DLD1 (cell line): ENCODE results near the gene TTL.
"Not testable (repeated sequence)": the region's sequence is repeated elsewhere in the genome, so short reads cannot be mapped to it uniquely, and the experiment has no call there.

ENCODE experiments used
- in situ Hi-C: cut with HindIII; loops from 2 replicates; pipeline ENCODE4 v1.10.0; 2017; ENCODE audit warnings: low sequenced_read_pairs

Gene TTL

DNA sequence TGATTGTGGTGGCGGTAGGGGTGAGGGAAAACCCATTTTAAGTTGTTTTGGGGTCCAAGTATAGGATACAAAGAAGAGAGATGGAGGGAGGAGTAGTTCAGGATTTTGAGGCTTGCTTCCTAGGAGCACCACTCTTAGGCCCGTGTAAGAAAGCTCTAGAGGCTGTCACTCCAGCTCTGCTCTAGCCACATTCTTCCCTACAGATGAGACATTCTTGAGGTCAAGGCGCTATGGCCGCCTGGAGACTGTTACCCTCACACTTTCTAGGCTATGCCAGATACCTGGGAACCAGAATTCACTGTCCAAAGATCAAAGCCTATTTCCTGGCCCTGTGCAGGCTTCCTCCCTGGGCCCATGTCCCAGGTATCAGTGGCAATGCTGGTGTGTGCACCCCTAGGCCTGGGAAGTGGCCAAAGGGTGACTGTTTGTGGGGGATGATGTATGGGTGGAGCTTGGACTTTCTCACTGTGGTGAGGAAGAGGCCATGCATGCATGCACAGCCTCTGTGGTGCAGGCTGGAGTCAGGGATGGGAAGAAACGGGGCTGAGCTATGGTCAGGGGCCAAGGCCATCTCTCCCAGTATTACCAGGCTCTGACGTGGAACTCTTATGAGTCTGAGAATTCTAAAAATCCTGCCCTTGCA, 7.0 kb upstream of the TTL start:
- in situ Hi-C loops = no loop called here

DNA sequence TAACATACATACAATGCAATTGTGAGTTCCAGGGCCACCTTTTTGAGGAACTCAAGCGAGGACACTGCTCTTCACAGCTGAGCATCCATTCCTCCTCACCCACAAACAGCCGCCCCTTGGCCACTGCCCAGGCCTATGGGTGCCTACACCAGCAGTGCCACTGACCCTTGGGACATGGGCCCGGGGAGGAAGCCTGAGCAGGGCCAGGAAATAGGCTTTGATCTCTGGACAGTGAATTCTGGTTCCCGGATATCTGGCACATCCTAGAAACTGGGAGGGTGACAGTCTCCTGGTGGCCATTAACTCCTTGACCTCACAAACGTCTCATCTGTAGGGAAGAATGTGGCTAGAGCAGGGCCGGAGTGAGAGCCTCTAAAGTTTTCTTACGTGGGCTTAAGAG, 5.5 kb upstream of the TTL start:
- in situ Hi-C loops = no loop called here

DNA sequence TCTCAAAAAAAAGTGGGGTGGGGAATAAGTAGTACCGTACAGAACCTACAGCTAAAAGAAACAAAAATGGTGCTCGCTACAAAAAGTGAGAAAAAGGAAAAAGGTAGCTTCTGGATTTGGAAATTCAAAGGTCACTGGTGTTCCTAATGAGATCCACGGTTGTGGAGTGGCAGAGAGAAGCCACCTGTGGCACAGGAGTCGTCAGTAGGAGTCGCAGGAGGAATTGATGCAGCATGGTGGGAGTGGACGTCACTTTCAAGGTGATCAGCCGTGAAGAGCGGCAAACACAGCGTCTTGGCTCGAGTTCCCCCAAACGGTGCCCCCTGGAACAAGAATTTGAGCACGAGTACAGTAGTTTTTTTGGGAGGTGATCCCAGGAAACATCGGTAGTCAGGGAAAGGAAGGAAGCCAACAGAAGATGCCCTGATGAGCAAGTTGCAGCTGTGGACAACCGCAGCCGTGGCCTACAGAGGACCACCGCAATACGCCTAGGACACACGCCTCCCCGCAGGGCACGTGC, 1.4 kb upstream of the TTL start:
- in situ Hi-C loops = no loop called here

DNA sequence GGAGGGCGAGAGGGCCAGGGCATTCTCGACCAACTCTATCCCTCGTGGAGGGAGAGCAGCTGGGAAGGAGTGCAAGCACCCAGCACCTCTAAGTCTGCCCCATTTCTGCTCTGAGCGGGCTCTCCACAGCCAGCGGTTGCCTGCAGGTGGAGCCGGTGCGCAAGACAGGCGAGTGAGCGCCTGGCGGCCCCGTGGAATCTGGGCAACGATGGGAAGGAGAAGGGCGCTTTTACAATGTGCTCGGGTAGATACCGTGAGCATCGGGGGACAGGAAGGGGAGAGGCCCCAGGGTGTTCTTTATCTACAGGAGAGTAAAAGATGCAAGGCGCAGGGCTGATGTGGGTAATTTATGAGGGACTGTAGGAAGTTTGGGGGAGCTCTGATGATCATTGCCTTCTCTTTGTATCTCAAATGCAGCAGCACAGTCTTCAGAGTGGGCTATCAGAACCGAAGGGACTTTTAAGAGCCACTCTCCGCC, 867 bp upstream of the TTL start:
- in situ Hi-C loops = no loop called here

DNA sequence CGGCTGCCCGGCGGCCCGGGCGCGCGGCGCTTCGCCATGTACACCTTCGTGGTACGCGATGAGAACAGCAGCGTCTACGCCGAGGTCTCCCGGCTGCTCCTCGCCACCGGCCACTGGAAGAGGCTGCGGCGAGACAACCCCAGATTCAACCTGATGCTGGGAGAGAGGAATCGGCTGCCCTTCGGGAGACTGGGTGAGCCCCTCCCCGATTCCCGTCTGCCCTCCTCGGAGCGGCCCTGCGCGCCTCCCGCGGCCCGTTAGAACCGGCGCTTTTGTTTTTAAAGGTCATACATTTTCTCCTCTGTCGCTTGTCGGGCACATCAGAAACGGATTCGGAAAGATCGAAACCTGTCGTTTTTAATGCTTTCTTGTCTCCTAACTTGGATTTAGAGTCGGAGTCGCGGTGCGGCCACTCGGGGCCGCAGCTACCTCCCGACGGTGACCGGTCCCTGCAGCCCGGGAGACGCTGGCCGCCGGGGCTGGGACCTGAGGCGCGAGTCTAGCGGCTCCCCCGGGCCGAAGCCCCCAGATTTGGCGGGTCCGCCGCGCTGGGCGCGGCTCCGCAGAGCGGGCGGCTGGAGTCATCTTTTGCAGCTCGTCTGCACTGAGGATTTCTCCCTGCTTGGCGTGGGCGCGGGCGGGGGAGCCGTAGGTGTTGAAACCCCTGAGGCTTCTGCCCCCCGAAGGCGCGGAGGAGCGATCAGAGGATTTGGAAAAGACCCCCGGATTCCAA, 519 bp downstream of the TTL start:
- in situ Hi-C loops = no loop called here

DNA sequence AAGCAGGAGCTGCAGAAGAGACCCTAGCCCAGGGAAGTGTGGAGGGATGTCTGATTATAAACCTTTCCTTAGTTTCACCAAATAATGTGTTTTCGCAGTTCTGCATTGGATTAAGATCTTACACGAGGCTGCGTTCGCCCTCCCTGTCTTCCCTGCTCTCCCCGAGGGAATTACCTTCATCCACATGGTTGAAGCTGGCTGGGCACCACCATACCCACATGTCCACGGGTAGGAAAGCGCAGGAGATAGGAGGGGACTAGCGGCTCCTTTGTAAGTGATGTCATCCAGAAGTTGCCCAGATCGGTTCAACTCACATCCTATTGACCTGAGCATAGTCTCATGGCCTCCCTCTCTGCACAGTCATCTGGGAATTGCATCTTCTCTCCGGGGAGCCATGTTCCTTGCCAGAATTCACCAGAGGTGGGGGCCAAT, 1.1 kb downstream of the TTL start:
- in situ Hi-C loops = no loop called here

DNA sequence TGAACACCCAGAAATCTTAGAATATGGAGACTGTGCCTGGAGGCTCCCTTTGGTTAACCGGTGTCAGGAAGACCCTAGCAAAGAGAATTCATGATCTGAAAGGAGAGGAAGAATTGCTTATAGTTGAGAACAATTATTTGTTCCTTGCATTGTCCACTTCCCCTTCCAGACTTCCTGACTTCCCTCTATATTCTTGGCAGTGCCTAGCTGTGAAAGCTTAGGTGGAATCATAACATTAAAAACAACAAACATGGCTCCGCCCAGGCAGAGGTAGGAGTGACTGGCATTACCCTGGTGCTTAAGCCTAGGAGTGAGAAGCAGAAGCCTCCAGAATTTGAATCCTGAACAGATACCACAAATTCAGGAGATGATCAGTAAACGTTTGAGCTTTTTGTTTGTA, 1.9 kb downstream of the TTL start:
- in situ Hi-C loops = no loop called here

DNA sequence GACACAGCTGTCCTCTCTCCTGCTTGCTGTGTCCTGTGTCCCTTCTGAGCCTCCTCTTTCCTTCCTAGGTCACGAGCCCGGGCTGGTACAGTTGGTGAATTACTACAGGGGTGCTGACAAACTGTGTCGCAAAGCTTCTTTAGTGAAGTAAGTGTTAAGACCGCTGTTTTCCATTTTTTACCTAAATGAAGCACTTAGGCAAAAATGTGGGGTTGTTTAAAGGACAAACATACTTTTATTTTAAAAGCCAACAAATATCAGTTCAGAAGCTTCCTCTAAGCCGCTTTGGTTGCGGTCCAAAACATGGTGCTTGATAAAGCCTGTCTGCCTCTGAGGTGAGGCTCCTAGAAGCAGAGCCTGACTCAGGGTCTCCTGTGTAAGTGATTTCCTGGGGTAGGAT, 3.9 kb downstream of the TTL start:
- in situ Hi-C loops = loop anchor here (5.0 kb wide), 1 partner anchor 46 kb away; no protein-coding TSS in a partner anchor

DNA sequence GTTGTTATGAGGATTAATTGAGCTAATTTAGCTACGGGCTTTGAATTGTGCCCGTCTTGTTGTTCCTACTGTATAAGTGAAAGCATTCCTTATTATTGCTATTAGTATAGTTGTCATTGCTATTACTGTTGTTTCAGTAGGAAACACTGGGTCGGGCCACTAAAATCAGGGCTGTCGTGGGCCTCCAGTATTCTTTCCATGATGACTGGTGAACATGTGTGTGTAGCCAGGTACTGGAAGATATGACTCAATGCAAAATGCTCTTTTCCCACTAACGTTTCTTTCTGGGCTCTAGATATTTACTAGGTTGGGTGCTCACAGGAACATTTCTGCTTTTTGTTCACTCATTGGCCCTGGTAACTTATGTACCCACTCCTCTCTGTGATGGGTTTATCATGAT, 4.9 kb downstream of the TTL start:
- in situ Hi-C loops = loop anchor here (5.0 kb wide), 1 partner anchor 45 kb away; no protein-coding TSS in a partner anchor

DNA sequence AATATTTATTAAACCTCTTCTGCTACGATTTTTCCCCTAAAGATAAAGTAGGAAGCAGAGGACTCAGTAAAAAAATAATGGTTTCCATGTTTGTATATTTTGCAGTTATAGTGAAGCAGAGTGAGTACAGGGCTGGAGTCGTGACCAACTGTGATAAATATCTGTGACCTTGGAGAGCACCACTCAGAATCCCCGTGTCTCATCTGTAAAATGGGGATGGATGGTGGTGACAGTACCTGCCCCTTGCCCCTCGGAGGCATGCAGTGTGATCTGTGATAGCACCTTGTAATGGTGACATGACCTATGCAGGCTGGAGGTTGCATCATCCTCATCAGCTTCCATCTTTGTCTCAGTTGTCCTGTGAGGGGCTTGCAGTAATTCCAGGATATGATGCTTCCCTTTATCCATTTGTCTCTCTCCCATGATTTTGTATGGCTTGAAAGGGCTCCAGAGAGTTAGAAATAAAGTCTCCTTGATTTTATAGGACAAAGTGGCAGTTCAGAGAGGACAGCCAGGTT, 5.5 kb downstream of the TTL start:
- in situ Hi-C loops = loop anchor here (5.0 kb wide), 1 partner anchor 45 kb away; no protein-coding TSS in a partner anchor

DNA sequence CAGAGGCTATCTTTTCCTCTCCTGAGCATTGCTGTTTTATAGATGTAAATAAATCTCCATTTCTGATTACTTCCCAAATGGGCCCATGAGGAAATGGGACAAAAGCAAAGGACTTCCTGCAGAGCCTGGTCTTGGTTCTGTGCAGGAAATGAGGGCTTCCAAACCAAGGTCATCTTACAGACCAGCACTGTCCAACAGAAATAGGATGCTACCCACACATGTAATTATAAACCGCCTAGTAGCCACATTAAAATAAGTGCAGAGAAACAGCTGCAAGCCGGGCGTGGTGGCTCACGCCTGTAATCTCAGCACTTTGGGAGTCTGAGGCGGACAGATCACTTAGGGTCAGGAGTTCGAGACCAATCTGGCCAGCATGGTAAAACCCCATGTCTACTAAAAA, 6.2 kb downstream of the TTL start:
- in situ Hi-C loops = loop anchor here (5.0 kb wide), 1 partner anchor 44 kb away; no protein-coding TSS in a partner anchor

DNA sequence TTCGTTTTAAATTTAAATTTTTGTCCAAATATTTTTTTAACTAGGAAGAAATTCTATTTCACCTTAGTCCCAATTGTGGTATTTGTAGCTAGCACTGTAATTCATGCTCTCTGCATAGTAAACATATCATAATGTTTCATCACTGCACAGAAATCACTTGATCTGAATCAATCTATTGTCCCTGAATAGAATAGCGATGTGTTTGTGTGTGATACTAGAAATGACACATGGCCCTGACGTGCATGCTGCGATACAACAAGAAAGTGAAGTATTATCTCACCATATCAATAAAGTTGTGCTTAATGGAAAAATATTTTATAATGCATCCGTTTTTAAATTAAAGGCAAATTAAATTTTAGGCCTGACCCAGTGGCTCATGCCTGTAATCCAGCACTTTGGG, 10.0 kb downstream of the TTL start:
- in situ Hi-C loops = no loop called here

DNA sequence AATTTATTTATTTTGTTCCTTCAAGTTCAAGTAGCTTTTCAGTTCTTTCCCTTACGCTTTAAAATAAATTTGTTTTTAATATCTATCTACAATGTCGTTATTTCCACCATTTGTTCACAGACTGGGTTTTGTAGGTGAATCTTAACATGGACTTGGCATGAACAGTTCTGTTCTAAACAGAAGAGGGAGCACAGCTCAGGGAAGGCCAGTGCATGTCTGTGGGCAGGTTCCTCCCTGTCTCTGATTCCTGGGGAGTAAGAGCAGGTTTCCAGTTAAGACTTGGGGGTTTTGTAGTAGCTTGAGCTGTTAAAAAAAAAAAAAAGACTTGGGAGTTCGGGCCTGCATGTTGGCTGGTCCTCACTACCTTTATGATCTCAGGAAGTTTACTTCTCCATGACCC, 11.1 kb downstream of the TTL start:
- in situ Hi-C loops = no loop called here

DNA sequence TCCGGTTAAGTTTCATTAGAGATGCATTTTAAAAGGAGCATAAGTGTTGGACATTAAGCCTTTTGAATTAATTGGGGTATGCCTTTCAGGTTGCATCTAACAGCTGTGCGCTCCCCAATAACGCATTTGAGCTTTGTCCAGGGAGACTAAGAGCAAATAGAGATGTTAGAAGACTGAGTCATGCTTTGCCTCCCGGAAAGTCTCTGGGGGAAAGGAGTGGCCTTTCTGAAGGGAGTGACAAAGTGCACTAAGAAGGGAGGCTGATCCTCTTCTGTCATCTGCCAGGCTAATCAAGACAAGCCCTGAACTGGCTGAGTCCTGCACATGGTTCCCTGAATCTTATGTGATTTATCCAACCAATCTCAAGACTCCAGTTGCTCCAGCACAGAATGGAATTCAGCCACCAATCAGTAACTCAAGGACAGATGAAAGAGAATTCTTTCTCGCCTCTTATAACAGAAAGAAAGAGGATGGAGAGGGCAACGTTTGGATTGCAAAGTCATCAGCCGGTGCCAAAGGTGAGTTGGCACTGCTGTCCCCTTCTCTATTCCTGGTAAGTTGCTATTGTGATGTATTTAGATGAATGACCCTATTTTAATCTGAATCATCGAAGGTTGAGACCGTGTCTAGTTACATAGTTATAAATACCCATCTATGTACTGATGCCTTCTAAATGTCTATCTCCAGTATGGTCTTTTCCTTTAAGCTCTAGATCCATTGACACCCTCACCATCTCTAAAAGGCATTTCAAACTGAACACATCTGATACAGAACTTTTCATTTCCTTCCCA, 12.1 kb downstream of the TTL start:
- in situ Hi-C loops = no loop called here

DNA sequence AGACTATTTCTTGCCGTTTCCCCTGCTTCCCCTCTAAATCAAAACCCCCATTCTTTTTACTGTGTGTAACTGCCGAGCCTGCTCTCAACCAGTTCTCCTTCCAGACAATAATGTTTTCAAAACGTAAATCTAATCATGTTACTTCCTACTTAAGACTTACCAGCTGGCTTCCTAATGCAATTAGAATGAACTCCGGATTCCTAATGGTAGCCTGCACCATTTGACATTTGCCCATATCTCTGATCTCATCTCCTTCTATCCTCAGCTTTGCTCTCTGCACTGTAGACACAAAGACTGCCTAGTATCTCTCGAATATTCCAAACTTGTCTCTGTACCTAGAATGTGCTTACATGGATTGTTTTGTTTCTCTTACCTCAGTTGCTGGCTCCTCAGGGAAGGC, 12.9 kb downstream of the TTL start:
- in situ Hi-C loops = no loop called here

DNA sequence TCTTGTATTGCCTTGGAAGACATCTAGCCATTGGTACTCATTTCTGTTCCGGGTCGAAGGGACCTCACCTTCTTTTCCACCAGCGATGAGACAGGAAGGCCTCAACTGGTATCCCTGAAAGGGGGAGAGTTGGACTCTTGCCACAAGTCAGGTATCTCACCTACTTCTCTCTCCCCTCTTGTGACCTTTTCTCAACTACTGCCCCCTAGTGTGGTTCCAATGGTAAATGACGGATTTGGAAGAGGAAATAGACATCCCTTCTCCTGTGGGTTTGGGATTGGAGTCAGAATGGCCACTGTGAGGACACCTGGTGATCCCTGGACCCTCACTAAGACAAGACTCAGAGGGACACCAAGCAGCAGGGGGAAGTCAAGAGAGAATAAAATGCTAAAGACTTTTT, 13.9 kb downstream of the TTL start:
- in situ Hi-C loops = not testable (repeated sequence)

DNA sequence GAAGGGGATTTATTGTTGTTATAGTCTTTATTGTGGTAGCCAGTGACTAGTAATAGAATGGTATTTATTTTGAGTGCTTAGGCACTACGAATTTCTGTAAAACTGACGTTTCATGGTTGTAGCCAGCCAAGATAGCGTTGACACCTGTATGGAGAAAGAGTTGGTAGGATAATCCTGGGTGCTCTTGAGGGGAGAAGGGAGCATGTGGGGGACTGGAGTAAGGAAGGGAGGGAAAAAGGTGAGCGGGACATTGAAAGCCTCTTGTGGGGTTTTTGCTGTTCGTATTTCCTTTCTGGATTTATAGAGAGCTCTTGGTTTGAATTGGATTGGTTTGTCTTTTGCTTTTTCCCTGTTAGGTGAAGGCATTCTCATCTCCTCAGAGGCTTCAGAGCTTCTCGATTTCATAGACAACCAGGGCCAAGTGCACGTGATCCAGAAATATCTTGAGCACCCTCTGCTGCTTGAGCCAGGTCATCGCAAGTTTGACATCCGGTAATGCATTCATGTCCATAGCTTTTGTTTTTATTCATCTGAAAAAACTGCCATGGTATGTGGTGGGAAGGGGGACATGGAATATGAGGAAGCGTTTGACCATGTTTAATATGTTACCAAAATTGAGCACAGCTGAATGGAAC, 19.0 kb downstream of the TTL start:
- in situ Hi-C loops = not testable (repeated sequence)

DNA sequence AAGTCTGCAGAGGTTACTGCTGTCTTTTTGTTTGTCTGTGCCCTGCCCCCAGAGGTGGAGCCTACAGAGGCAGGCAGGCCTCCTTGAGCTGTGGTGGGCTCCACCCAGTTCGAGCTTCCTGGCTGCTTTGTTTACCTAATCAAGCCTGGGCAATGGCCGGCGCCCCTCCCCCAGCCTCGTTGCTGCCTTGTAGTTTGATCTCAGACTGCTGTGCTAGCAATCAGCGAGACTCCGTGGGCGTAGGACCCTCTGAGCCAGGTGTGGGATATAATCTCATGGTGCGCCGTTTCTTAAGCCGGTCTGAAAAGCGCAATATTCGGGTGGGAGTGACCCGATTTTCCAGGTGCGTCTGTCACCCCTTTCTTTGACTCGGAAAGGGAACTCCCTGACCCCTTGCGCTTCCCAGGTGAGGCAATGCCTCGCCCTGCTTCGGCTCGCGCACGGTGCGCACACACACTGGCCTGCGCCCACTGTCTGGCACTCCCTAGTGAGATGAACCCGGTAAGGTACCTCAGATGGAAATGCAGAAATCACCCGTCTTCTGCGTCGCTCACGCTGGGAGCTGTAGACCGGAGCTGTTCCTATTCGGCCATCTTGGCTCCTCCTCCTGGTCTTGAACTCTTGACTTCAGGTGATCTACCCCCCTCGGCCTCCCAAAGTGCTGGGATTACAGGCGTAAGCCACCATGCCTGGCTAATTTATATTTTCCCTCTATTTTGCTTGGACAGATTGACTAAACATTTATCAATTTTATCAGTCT, 27.5 kb downstream of the TTL start:
- in situ Hi-C loops = not testable (repeated sequence)

DNA sequence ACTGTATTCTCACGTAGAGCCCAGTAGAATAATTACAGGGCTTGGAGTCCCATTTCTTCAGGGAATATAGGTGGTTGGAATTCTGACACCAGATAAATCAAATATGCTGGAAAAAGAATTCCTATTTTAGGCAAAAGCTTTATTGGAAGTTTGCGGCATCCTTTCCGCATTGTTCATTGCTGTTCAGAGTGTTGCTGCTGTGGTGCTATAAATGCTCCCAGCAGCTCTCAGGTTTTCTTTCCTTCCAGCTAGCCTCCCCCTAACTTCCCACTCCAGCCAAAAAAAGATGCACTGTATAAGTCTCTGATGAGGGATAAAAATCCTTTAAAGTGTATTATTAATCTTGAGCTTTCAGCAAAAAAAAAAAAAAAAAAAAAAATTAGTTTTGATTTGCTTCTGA, 34.8 kb downstream of the TTL start:
- in situ Hi-C loops = no loop called here

DNA sequence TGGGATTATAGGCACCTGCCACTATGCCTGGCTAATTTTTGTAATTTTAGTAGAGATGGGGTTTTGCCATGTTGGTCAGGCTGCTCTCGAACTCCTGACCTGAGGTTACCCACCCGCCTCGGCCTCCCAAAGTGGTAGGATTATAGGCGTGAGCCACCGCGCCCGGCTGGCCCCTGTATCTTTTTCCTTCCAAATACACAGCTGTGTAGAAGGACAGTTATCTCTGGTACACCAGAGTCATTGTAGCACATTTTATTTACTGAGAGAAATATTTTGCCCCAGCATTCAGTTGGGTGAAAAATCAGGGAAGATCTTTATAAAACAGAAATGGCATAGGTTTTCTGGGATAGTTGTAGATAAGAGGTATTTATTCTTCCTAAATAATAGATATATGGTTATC, 36.9 kb downstream of the TTL start:
- in situ Hi-C loops = no loop called here
